Pancreas (tissue), 10 donors: ENCODE results near the gene ADGRV1. TPM values are rescaled to one million over a fixed set of nuclear protein-coding genes. Genes with fewer than 3 reads are reported as not detected.

Experiments used
- ATAC-seq, 4 donors: fragments of 200-7000 bp; cut with Tn5 transposase; one replicate each; pipeline versions ENCODE4 v1.8.0 to v1.9.1; 2020; ENCODE audit warnings: mild to moderate bottlenecking in 4 of 4, moderate library complexity in 4 of 4
- DNase-seq, 6 donors: peaks; one replicate each; pipeline ENCODE4 v3.0.0-alpha.2; 2020
- FAIRE-seq: peaks from 2 replicates; lab custom pipeline; 2012; peaks lifted over from hg19 to GRCh38; lab: Jason Lieb, UNC
- H3K27ac ChIP-seq, 4 donors: fragments of 200-600 bp; sonication (generic); 1 replicate in 3 of 4; 2 replicates in 1 of 4; pipeline versions ENCODE4 v1.5.0 to v1.8.0; 2020
- H3K27me3 ChIP-seq, 4 donors: fragments of 200-600 bp; one replicate each; pipeline ENCODE4 v1.8.0; 2021
- H3K36me3 ChIP-seq, 3 donors: fragments of 200-600 bp; sonication (generic) in 1 of 3; one replicate each; pipeline versions ENCODE4 v1.5.0 to v1.8.0; 2020 to 2021
- H3K4me1 ChIP-seq, 3 donors: fragments of 200-600 bp; one replicate each; pipeline ENCODE4 v1.8.0; 2021
- H3K4me3 ChIP-seq, 4 donors: fragments of 200-600 bp; sonication (generic) in 2 of 4; one replicate each; pipeline versions ENCODE4 v1.5.0 to v1.8.0; 2020 to 2021
- H3K9me3 ChIP-seq, 4 donors: fragments of 200-600 bp; one replicate each; pipeline ENCODE4 v1.8.0; 2021
- WGBS, 2 donors: extraction: QIAGEN DNeasy Blood & Tissue Kit; methylation state at CpG; one replicate each; pipeline ENCODE4 v1.1.7; 2013; 5-methylcytosine and 5-hydroxymethylcytosine counted together
- intact Hi-C, 3 donors: fragments of 100-400 bp; cut with DNase I; formaldehyde crosslinking; loops; one replicate each; pipeline versions ENCODE4 v1.11.1 to v1.14.2; 2022
- polyA plus RNA-seq, 2 donors: library from polyadenylated mRNA; stranded (reverse); fragments of 200-250 nt; gene quantifications; one replicate each; pipeline ENCODE4 v1.2.3, GENCODE V29; 2013
- total RNA-seq, 6 donors: library from RNA; stranded (reverse); fragmentation: NEBNext Ultra II Directional in 4 of 6; extraction: Animal tissue kit (Norgen Biotek cat#: 25700) in 4 of 6; gene quantifications; one replicate each; pipeline versions ENCODE4 v1.2.1 to v1.2.4, GENCODE V29; 2021 to 2023
- TF ChIP-seq, protein P1 (sequence below), 4 donors: fragments of 200-600 bp; sonication (generic) in 3 of 4; IDR thresholded peaks; one replicate each; pipeline versions ENCODE4 v1.5.0 to v1.8.0; 2021; ENCODE audit warnings: antibody characterized with exemption in 4 of 4
- donor health status: healthy with polysubstance abuse.
- donor health status: DM: no; HTN: no; CAD: no; lungs with moderate emphysema.
- donor health status: DM: no; HTN: no; CAD: no.
- donor health status: control.
- donor health status: control.
- donor health status: Bipolar disorder and iron deficiency.
- donor health status: DM: yes; HTN: yes; CAD: no.
- donor health status: DM: no; HTN: no; CAD: no.
- donor health status: DM: no; HTN: no; CAD: no.
- donor health status: DM: yes; HTN: yes; CAD: no.

ADGRV1 gene
- total and polyA plus RNA-seq, 8 donors: 3.9 to 6.9 (median 5.4) TPM

DNA sequence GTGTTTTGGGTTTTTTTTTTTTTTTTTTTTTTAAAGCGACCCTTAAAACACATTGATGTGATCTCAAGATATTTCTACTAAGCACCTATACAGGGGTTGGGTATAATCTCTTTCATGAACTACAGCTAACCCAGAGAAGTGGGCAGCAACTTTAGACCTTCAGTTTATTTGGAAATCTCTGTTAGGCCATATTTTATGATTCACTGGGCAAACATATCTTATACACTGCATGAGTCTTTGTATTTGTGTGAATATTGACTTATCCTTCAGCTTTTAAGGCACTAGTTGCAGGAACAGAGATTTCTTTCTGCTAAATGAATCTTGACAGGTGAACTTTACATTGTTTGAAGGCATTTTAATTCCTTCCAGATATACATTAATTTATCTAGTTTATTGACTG lies 630.2 kb downstream of the ADGRV1 start:
- FAIRE-seq (no peak), DNase-seq (no peak), ATAC-seq (peak in 1 of 4 donors; percentile 32)
- Histone ChIP-seq H3K4me3 (no peak overlapping the region), H3K9me3 (no peaks in the 10 kb centered on the region), H3K27me3 (no peaks in the 10 kb centered on the region), H3K4me1 (peaks cover 0 to 14% (median 0%) of the 10 kb centered on the region in 3 donors), H3K36me3 (no peaks in the 10 kb centered on the region), H3K27ac (no peak overlapping the region)
- 94 to 100% methylated on average over 1 of the region's 1 CpG for WGBS, 2 donors
- intact Hi-C loops: no loop called here
- TF ChIP-seq, protein P1, sequence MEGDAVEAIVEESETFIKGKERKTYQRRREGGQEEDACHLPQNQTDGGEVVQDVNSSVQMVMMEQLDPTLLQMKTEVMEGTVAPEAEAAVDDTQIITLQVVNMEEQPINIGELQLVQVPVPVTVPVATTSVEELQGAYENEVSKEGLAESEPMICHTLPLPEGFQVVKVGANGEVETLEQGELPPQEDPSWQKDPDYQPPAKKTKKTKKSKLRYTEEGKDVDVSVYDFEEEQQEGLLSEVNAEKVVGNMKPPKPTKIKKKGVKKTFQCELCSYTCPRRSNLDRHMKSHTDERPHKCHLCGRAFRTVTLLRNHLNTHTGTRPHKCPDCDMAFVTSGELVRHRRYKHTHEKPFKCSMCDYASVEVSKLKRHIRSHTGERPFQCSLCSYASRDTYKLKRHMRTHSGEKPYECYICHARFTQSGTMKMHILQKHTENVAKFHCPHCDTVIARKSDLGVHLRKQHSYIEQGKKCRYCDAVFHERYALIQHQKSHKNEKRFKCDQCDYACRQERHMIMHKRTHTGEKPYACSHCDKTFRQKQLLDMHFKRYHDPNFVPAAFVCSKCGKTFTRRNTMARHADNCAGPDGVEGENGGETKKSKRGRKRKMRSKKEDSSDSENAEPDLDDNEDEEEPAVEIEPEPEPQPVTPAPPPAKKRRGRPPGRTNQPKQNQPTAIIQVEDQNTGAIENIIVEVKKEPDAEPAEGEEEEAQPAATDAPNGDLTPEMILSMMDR (IDR thresholded peaks at IDR 0.05): no peak

DNA sequence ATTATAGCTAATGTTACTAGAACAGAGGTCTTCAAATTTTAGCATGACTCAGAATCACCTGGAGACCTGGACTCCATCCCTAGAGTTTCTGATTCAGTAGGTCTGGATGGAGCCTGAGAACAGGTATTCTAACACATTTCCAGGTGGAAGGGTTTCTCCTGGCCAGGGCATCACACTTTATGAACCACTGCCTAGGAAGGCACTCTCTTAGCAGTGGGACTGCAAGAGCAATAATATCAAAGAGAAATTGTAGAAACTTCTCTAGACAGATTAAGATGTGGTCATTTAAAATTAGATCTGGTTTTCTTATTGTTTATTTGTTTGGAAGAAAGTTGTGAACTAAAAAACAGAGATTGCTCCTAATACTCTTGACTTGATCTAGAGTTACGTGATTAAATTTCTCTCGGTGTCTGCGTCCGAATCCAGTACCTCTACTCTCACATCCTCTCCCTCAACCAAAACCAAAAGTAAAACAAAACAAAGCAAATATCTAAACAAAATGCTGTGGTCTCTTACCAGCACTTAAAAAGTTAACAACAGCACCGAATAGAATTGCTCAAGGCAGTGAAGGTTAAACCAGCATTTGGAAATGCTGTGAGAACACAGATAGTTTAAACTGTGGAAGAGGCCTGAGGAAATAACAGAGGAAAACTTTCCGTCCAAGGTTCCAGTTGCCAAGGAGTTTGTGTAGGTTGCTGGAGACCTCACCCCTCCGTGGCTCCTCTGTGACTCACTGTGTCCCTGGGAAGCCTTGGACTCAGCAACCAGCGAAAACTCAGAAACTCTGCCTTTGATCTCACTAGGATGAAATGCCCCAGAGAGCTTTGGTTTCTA lies 631.1 kb downstream of the ADGRV1 start:
- H3K27ac ChIP-seq: peak overlapping the region in 2 of 4 donors; percentile 2 to 20
- TF ChIP-seq, protein P1 (IDR thresholded peaks at IDR 0.05): no peak
- H3K9me3 ChIP-seq: no peaks in the 10 kb centered on the region
- peaks cover 0 to 14% (median 0%) of the 10 kb centered on the region in 3 donors for H3K4me1 ChIP-seq
- H3K36me3 ChIP-seq: no peaks in the 10 kb centered on the region
- no peaks in the 10 kb centered on the region for H3K27me3 ChIP-seq
- intact Hi-C loops: no loop called here
- 71% methylated on average over 8 of the region's 8 CpGs for WGBS, 2 donors
- ATAC-seq (peak in 3 of 4 donors; percentile 43 to 85 (median 82)), FAIRE-seq (no peak), DNase-seq (peak in 2 of 6 donors; percentile 15 to 43)
- no peak overlapping the region for H3K4me3 ChIP-seq

DNA sequence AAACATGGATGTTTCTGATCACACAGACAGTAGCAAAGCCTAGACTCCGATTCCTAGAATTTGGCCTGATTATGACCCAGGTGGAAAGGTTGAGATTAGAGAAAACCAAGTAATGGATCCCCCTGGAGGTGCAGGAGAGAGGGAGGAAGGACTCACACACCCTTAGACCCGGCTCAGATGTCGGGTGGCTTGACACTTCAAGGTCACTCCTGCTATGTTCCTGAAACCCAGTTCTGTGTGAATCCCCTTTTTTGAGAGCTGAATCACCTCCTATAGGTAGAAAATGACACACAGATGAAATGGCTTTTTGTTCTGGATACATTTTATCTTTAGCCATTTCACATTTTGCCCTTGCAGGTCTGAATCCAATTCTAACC lies 631.7 kb downstream of the ADGRV1 start:
- intact Hi-C loops: no loop called here
- WGBS, 2 donors: 33 to 46% methylated on average over 3 of the region's 3 CpGs
- H3K4me3 ChIP-seq: no peak overlapping the region
- H3K4me1 ChIP-seq: peaks cover 0 to 14% (median 0%) of the 10 kb centered on the region in 3 donors
- TF ChIP-seq, protein P1 (IDR thresholded peaks at IDR 0.05): no peak
- H3K27ac ChIP-seq: peak overlapping the region in 1 of 4 donors; percentile 2
- DNase-seq: no peak
- no peaks in the 10 kb centered on the region for H3K36me3 ChIP-seq
- ATAC-seq: peak in 2 of 4 donors; percentile 50 to 64
- no peaks in the 10 kb centered on the region for H3K9me3 ChIP-seq
- FAIRE-seq: no peak
- no peaks in the 10 kb centered on the region for H3K27me3 ChIP-seq

DNA sequence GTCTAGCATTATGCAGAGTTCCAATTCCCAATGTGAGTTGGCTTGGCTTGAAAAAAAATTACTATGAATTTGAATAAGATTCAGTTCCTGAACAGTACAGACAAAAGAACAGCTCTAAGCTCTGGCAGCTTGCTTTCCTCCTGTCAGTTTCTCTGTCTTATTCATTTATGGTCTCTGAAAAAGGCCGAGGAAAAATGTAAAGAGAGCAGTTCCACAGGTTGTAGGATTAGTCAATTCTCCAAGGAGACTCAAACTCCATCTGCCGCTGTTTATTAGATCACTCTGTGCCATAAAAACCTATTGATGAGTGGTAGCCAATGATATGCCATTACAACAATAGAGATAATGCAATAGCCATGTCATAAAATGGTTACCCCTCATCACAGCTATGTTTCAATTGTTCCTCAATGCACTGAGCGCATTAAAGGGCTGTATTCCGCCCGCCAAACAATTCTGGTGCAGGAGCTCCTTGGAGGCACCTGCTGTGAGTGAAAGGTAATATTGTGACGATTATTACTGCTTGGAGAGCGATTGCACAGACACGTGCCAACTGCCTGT lies 636.3 kb downstream of the ADGRV1 start:
- Histone ChIP-seq H3K27ac (no peak overlapping the region), H3K9me3 (no peaks in the 10 kb centered on the region), H3K4me3 (no peak overlapping the region), H3K36me3 (no peaks in the 10 kb centered on the region), H3K27me3 (no peaks in the 10 kb centered on the region), H3K4me1 (peaks cover 0 to 7% (median 0%) of the 10 kb centered on the region in 3 donors)
- intact Hi-C loops: no loop called here
- TF ChIP-seq, protein P1 (IDR thresholded peaks at IDR 0.05): no peak
- no peak for FAIRE-seq
- ATAC-seq: no peak
- DNase-seq: no peak
- WGBS, 2 donors: 89 to 97% methylated on average over 8 of the region's 8 CpGs

DNA sequence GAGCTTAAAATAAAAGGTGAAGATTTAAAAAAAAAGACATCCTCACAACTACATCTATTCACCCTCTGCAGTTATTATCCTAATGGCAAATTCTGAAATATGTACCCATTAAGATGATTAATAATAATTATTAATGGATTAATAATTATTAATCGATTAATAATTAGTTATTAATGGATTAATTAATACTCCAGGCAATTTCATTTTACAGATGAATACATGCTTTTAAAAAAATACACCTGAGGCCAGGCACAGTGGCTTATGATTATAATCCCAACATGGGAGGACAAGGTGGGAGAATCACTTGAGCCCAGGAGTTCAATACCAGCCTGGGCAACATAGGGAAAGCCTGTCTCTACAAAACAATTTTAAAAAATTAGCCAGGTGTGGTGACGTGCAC lies 642.1 kb downstream of the ADGRV1 start:
- no peaks in the 10 kb centered on the region for H3K4me1 ChIP-seq
- DNase-seq: no peak
- ATAC-seq: no peak
- H3K9me3 ChIP-seq: no peaks in the 10 kb centered on the region
- H3K27me3 ChIP-seq: no peaks in the 10 kb centered on the region
- H3K27ac ChIP-seq: no peak overlapping the region
- WGBS, 2 donors: 76 to 88% methylated on average over 2 of the region's 2 CpGs
- no peaks in the 10 kb centered on the region for H3K36me3 ChIP-seq
- H3K4me3 ChIP-seq: no peak overlapping the region
- intact Hi-C loops: no loop called here
- no peak for FAIRE-seq
- TF ChIP-seq, protein P1 (IDR thresholded peaks at IDR 0.05): no peak
